ENCODE data around the gene SUSD4. TPM values are rescaled to one million over a fixed set of nuclear protein-coding genes. Genes with fewer than 3 reads are reported as not detected.

SUSD4 gene
- total RNA-seq, 1 donor from 2014 or later, result not detected

DNA sequence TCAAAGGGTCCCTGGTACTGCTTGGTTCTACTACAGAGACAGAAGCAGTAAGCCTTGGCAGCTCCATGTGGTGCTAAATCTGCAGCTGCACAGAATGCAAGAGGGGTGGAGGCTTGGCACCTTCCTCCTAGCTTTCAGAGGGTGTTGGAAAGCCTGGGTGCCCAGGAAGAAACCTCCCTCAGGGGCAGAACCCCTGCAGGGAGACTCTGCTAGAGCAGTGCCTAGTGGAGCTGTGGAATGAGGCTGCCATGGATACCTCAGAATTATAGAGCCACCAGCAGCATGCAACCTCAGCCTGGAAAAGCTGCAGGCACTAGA is 144.7 kb downstream of the SUSD4 start:
- no peaks in the 10 kb centered on the region for H3K36me3 ChIP-seq
- no peaks in the 10 kb centered on the region for H3K27me3 ChIP-seq
- DNase-seq (ENCODE audit: low spot score in 2 of 2), result no peak
- no peaks in the 10 kb centered on the region for H3K9me3 ChIP-seq
- no peak overlapping the region for H3K27ac ChIP-seq
- no peaks in the 10 kb centered on the region for H3K4me1 ChIP-seq
- intact Hi-C loops (cut with DNase I), result no loop called here
- TF ChIP-seq, protein P1, sequence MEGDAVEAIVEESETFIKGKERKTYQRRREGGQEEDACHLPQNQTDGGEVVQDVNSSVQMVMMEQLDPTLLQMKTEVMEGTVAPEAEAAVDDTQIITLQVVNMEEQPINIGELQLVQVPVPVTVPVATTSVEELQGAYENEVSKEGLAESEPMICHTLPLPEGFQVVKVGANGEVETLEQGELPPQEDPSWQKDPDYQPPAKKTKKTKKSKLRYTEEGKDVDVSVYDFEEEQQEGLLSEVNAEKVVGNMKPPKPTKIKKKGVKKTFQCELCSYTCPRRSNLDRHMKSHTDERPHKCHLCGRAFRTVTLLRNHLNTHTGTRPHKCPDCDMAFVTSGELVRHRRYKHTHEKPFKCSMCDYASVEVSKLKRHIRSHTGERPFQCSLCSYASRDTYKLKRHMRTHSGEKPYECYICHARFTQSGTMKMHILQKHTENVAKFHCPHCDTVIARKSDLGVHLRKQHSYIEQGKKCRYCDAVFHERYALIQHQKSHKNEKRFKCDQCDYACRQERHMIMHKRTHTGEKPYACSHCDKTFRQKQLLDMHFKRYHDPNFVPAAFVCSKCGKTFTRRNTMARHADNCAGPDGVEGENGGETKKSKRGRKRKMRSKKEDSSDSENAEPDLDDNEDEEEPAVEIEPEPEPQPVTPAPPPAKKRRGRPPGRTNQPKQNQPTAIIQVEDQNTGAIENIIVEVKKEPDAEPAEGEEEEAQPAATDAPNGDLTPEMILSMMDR (IDR thresholded peaks at IDR 0.05), result no peak
- H3K4me3 ChIP-seq, result no peak overlapping the region

DNA sequence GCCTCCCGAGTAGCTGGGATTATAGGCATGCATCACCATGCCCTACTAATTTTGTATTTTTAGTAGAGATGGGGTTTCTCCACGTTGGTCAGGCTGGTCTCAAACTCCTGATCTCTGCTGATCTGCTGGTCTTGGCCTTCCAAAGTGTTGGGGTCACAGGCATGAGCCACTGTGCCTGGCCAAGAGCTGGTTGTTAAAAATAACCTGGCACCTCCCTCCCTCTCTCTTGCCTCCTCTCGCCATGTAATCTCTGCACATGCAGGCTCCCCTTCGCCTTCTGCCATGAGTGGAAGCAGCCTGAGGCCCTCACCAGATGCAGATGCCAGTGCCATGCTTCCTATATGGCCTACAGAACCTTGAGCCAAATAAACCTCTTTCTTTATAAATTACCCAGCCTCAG is 146.2 kb downstream of the SUSD4 start:
- intact Hi-C loops (cut with DNase I), result no loop called here
- DNase-seq (ENCODE audit: low spot score in 2 of 2), result no peak
- H3K36me3 ChIP-seq, result no peaks in the 10 kb centered on the region

GRCh38 chr1:223216531-223217205 is 147.3 kb downstream of the SUSD4 start:
- no peaks in the 10 kb centered on the region for H3K9me3 ChIP-seq
- H3K4me1 ChIP-seq, result no peaks in the 10 kb centered on the region
- intact Hi-C loops (cut with DNase I), result no loop called here
- no peak overlapping the region for H3K27ac ChIP-seq
- TF ChIP-seq, protein P1 (IDR thresholded peaks at IDR 0.05), result no peak
- no peak overlapping the region for H3K4me3 ChIP-seq
- DNase-seq (ENCODE audit: low spot score in 2 of 2), result no peak
- H3K27me3 ChIP-seq, result no peaks in the 10 kb centered on the region
- no peaks in the 10 kb centered on the region for H3K36me3 ChIP-seq

More for the DNA sequence above, 146.2 kb downstream of the SUSD4 start:
- TF ChIP-seq, protein P1 (IDR thresholded peaks at IDR 0.05), result no peak
- Histone ChIP-seq H3K4me3 (no peak overlapping the region), H3K27ac (no peak overlapping the region), H3K27me3 (no peaks in the 10 kb centered on the region), H3K4me1 (no peaks in the 10 kb centered on the region), H3K9me3 (no peaks in the 10 kb centered on the region)

DNA sequence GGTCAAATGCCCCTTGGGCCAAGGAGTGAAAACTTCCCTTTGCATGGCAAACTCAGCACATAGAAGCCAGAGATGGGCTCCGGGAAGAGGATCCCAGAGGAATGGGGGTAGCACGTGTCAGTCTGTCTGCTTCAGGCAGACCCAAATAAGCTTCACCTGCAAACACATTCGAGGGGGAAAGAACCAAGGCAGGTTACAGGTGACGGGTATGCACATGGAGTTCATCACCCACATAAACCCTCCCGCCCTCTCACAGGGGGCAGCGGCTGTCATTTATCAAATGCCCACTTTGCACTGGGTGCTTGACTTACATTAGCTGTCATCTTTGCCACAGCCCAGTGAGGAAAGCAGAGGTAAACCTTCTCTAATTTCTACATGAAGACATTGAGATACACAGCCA is 147.9 kb downstream of the SUSD4 start:
- Histone ChIP-seq H3K36me3 (no peaks in the 10 kb centered on the region), H3K4me3 (no peak overlapping the region), H3K27me3 (no peaks in the 10 kb centered on the region), H3K27ac (no peak overlapping the region), H3K4me1 (no peaks in the 10 kb centered on the region), H3K9me3 (no peaks in the 10 kb centered on the region)
- TF ChIP-seq, protein P1 (IDR thresholded peaks at IDR 0.05), result no peak
- DNase-seq (ENCODE audit: low spot score in 2 of 2), result no peak
- intact Hi-C loops (cut with DNase I), result no loop called here

GRCh38 chr1:223215026-223215425 is 148.9 kb downstream of the SUSD4 start:
- Histone ChIP-seq H3K4me1 (no peaks in the 10 kb centered on the region), H3K27me3 (no peaks in the 10 kb centered on the region), H3K4me3 (no peak overlapping the region), H3K9me3 (no peaks in the 10 kb centered on the region), H3K36me3 (no peaks in the 10 kb centered on the region), H3K27ac (no peak overlapping the region)
- DNase-seq (ENCODE audit: low spot score in 2 of 2), result no peak
- TF ChIP-seq, protein P1 (IDR thresholded peaks at IDR 0.05), result no peak
- intact Hi-C loops (cut with DNase I), result no loop called here

Data from ascending aorta (tissue), 2 donors.